Fibroblast of upper back skin (primary cell): ENCODE measurements around the gene NAT16.
A peak's percentile ranks its signal among the peaks of the same experiment; 100 is the strongest.

Experiments
- DNase-seq: peaks from one replicate; pipeline ENCODE4 v3.0.0-alpha.2; 2013

The NAT16 gene

DNA sequence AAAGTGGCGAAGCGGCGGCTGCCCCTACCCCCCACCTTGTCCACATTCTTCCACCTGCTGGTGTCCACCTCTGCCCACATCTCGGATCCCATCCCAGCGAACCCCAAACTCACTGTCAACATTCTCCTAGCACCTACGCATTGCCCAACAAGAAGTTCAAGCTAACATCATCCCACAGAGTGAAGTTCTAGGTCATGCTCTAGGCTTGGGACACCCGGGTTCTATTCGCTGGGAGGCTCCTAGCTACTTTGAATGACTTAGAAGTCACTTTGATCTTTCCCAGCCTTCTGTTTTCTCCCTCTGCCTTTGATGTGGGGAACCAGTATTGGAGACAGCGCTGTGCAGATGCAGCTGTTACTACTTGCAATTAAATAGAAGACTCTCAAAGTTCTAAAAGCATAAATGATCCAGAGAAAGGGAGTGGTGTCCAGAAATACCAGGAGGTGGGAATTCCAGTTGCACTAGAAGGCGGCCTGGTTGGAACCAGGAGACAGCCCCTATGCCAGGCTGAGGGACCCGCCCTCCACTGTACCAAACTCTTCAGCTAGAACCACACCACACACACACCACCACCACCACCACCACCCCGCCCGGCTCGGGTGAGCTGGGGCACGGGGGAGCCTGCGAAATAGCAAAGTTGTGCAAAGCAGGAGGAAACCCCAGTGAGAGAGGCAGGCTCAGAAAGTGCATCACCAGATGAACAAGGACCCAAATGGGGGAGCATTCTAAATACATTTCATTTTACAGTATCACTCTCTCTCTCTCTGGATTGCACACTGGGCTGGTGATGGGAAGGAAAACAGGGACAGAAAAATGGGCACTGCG is 9.3 kb downstream of the NAT16 start:
- no peak for DNase-seq

DNA sequence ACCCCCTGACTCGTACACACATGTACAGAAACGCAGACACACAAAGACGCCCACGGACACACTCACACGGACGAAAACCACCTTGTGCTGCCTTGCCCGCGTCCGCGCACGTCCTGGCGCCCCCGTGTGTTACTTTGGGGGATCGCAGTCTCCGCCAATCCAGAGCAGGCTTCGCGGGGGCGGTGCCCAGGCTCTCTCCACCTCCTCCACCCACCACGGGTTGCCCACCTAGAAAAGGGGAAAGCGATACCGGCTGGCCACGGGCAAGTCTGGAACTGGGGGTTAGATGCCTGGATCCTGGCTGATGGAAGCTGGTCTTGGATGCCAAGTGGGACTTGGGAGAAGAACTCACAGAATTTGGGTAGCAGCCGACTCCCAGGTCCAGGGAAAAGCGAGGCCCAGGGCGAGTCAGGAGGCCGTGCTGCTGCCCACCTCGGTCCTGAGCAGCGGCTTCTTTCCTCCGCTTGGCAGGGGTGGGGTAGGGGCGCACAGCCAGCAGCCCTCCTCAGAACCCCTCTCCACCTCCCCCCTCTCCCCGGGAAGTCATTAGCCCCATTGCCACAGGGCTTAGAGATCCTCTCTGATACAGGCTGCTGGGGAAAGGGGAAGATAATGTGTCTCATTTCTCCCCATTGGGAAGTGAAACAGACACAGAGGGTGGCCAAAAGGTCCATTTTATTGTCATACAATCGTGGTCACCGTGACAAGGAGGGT is 10.1 kb downstream of the NAT16 start:
- peak; percentile 52 for DNase-seq

- no peak for DNase-seq
These were observed 10.8 kb downstream of the NAT16 start for GRCh38 chr7:101169110-101169837.

- DNase-seq: no peak
These were observed 11.6 kb downstream of the NAT16 start for GRCh38 chr7:101168412-101169049.

- no peak for DNase-seq
These were observed 12.3 kb downstream of the NAT16 start for GRCh38 chr7:101167645-101168411.

DNA sequence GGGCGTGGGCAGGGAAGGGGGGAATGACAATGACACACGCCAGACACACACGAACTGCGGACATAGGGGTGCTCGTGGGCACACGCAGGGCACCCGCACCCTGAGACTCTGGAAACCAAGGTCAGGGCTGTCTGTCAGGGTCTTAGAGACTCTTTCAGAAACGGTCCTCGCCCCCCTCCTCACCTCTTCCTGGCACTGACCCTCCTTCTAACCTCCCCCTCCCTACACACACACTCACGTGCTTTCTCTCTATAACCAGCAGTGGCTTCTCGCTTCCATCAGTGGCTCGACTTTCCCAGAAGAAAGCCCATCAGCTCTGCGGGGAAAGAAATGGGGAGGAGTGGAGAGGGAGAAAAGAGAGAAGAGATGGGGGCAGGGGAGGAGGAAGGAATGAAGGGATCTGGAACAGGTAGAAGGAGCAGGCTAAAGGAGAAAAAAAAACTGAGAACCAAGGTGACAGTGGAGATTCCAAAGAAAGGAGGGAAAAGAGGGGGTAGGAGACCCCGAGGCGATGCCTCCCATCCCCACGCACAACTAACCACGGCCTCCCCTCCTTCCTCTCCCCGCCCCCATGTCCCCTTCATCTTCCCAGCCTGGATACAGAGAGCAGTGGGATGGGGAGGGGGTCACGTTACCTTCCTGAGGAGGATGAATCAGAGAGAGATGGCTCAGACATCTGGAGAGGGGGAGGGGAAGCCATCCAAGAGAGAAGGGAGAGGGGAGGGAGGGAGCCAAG is 13.0 kb downstream of the NAT16 start:
- DNase-seq: peak; percentile 76

DNA sequence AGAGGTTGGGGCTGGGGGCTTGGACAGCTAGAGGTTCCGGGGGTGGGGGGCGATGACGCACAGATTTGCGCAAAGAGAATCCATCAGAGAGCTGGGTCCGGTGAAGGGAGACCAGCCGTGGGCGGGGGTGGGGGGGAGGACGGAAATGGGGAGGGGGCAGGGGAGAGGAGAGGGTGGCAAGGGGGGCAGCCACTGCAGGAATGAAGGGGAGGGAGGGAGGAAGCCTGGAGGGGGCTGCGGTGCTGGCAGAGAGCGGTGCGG is 13.5 kb downstream of the NAT16 start:
- DNase-seq: no peak

DNA sequence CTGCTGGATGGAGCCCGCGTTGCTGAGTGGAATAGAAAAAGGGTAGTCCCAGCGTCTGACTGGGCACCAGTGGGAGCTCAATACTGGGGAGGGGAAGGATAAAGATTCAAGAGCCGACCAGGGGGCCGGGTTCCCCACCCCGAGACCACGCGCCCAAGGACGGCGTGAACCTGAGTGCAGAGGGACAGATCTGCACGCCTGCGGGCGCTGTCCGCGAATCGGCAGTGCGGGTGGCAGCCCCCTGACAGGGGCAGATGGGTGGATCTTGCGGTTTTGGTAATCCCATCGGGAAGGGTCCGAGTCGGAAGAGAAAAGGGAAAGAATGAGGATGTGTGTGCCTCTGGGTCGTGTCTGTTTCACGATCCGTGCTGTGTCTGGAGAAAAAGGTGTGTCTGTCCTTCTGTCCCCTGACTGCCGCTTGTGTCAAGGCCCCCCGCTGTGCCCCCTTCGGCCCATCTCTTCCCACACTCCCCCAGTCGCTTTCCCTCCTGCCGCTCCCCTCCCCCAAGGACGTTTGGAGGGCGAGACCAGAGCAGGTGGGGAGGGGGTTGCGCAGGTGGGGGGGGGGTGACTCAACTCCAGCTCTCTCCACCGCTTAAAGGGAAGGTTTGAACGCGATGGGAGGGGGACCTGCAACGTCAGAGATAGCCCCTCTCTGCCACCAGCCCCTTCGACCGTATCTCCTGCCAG is 14.0 kb downstream of the NAT16 start:
- no peak for DNase-seq

DNA sequence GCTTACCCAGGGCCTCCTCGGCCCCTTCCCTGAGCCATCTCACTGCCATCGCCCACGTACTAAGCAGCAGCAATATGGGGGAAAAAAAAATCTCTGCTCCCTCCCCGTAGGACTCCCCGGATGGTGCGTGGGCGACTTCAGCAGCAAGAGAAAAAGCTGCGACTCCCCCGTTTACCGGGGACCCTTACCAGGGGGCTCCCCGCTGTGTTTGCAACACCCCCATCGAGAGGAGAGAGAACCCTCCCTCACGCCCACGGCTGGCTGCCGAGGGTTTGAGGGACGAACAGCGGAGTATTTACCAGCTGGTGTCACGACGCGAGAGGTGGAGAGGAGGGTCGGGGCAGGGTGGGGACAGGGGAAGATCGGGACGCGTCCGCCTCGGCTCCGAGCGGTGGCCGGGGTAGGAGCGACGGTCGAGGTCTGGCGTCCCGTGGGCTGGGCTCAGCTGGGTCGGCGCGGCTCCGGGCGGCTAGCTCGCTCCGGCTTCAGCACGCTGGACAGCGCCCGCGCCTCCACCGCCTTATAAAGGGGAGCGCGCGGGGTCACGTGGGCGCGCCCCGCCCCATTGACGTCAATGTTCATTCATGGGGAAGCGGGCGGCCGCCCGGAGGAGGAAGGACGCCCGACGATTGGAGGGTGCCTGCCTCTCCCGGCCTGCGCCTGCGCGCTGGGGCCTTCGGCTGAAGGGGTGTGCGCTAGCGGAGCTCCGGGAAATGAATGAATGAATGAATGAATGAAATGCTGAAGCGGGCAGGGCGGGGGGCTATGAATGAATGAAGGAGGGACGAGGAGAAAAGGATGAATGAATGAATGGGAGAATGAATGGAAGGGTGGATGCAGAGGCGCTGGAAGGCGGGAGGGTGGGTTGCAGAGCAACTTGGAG is 14.8 kb downstream of the NAT16 start, which contains the start of gene VGF:
Gene VGF (minus strand): TSS at position 495 of the 883 bp plus-strand sequence. CDS start 726 bp downstream, outside the sequence.
- DNase-seq: peak; percentile 95

GRCh38 chr7:101164071-101164840 is 15.8 kb downstream of the NAT16 start:
- DNase-seq: peak; percentile 58

- no peak for DNase-seq
These were observed 16.6 kb downstream of the NAT16 start for GRCh38 chr7:101163279-101164070.

- peak; percentile 31 for DNase-seq
These were observed 17.4 kb downstream of the NAT16 start for GRCh38 chr7:101162551-101163278.

- DNase-seq: no peak
These were observed 18.2 kb downstream of the NAT16 start for GRCh38 chr7:101161692-101162471.

DNA sequence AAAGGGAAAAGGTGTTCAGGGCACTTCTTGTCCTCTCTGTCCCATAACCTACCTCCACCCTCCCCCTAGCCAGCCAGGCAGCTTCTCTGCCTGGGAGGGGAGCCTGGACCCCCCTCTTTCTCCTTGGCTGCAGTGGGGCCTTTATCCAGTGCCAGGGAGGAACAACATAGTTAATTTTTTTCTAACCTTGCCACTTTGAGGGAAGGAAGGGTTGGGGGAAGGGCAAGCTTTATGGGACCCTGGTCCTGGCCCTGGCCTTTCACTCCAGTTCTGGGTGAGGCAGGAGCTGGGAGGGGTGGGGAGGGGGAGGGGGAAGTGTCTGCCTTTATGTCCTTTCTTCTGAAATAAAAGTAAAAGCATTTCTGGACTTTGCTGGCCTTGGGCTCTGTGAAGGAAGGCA is 19.2 kb downstream of the NAT16 start:
- DNase-seq: no peak

- no peak for DNase-seq
These were observed 20.1 kb downstream of the NAT16 start for GRCh38 chr7:101159696-101160674.
